ENCODE measurements around the gene MTHFD2L.

Gene MTHFD2L

GRCh38 chr4:74118600-74119338, 39.1 kb upstream of the MTHFD2L start:
- Histone ChIP-seq H3K4me1 (no peaks in the 10 kb centered on the region), H3K9me3 (no peaks in the 10 kb centered on the region), H3K36me3 (no peaks in the 10 kb centered on the region), H3K27me3 (no peaks in the 10 kb centered on the region), H3K4me3 (ENCODE audit: low read depth, low read length) (no peak overlapping the region)
- TF ChIP-seq CTCF (IDR thresholded peaks at IDR 0.05; ENCODE audit: low read depth, low read length): no peak
- DNase-seq: no peak

GRCh38 chr4:74120086-74120485, 37.8 kb upstream of the MTHFD2L start:
- TF ChIP-seq CTCF (IDR thresholded peaks at IDR 0.05; ENCODE audit: low read depth, low read length): no peak
- H3K4me1 ChIP-seq: no peaks in the 10 kb centered on the region
- no peak for DNase-seq

GRCh38 chr4:74121643-74122579, 36.0 kb upstream of the MTHFD2L start:
- Histone ChIP-seq H3K4me1 (no peaks in the 10 kb centered on the region), H3K9me3 (no peaks in the 10 kb centered on the region), H3K4me3 (ENCODE audit: low read depth, low read length) (no peak overlapping the region), H3K27me3 (no peaks in the 10 kb centered on the region), H3K36me3 (no peaks in the 10 kb centered on the region)
- TF ChIP-seq CTCF (IDR thresholded peaks at IDR 0.05; ENCODE audit: low read depth, low read length): no peak
- DNase-seq: no peak

More at GRCh38 chr4:74120086-74120485, 37.8 kb upstream of the MTHFD2L start:
- Histone ChIP-seq H3K9me3 (no peaks in the 10 kb centered on the region), H3K4me3 (ENCODE audit: low read depth, low read length) (no peak overlapping the region), H3K27me3 (no peaks in the 10 kb centered on the region), H3K36me3 (no peaks in the 10 kb centered on the region)

GRCh38 chr4:74123065-74123728, 34.7 kb upstream of the MTHFD2L start:
- TF ChIP-seq CTCF (IDR thresholded peaks at IDR 0.05; ENCODE audit: low read depth, low read length): no peak
- no peaks in the 10 kb centered on the region for H3K36me3 ChIP-seq
- H3K4me3 ChIP-seq (ENCODE audit: low read depth, low read length): no peak overlapping the region
- no peaks in the 10 kb centered on the region for H3K4me1 ChIP-seq
- H3K9me3 ChIP-seq: no peaks in the 10 kb centered on the region
- DNase-seq: peak; percentile 24
- no peaks in the 10 kb centered on the region for H3K27me3 ChIP-seq

GRCh38 chr4:74125029-74125428, 32.9 kb upstream of the MTHFD2L start:
- TF ChIP-seq CTCF (IDR thresholded peaks at IDR 0.05; ENCODE audit: low read depth, low read length): no peak
- Histone ChIP-seq H3K4me3 (ENCODE audit: low read depth, low read length) (no peak overlapping the region), H3K27me3 (no peaks in the 10 kb centered on the region), H3K36me3 (no peaks in the 10 kb centered on the region), H3K4me1 (no peaks in the 10 kb centered on the region), H3K9me3 (no peaks in the 10 kb centered on the region)
- no peak for DNase-seq
